Peyer's patch (tissue), 4 donors: Measurements from ENCODE around the gene CCDC126.

Experiments used
- CTCF ChIP-seq, 6 experiments: fragments of 450-650 bp in 4 of 6; fragments of 200-600 bp in 2 of 6; sonication (generic) in 1 of 6; IDR thresholded peaks; one replicate each; pipeline ENCODE4 v1.5.1; 2017 to 2019; ENCODE audit warnings: antibody characterized with exemption in 6 of 6, mild to moderate bottlenecking in 3 of 6, moderate library complexity in 1 of 6
- POLR2A ChIP-seq, 2 donors: fragments of 450-650 bp; IDR thresholded peaks; one replicate each; pipeline ENCODE4 v1.5.1; 2017; ENCODE audit warnings: antibody characterized with exemption in 2 of 2, mild to moderate bottlenecking in 2 of 2, moderate library complexity in 2 of 2

- TF ChIP-seq POLR2A (IDR thresholded peaks at IDR 0.05) (no peak), CTCF (IDR thresholded peaks at IDR 0.05) (no peak)
Observed at GRCh38 chr7:23655433-23655832, 58.3 kb downstream of the CCDC126 start.
